ENCODE measurements around the gene TNFAIP8L1. TPM values are rescaled to one million over a fixed set of nuclear protein-coding genes. Genes with fewer than 3 reads are reported as not detected.

TNFAIP8L1 gene
- total RNA-seq, 1 donor from 2014 or later: 0.75 TPM

DNA sequence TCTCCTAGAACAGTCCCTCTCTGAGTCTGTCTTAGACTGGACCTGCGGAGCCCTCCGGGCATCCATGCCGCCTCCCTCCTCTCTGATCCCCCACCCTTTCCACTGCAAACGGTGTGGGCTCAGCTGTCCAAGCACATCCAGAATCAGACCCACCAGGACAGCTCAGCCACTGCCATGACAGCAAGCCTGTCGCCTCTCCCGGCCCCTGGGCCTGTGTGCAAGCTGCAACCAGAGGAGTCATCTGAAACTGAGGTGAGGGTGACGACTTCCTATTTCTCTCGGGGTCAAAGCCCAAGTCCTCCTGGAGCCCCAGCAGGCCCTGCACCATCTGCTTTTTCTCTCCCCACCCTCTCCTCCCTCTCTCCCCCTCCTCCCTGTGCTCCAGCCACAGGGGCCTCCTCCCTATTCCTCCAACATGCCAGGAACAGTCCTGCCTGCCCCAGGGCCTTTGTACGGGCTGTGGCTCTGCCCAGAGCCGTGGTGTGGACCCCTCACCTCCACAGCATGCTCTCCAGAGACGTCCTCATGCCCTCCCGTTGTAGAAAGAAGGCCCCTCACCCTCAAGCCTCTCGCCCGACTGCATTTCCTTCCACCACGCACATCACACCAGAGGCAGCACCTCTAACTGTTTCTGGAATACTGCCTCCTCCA, 54.3 kb downstream of the TNFAIP8L1 start:
- peaks cover 8% of the 10 kb centered on the region for H3K36me3 ChIP-seq (ENCODE audit: control insufficient read depth, insufficient read depth, low read length)
- no peaks in the 10 kb centered on the region for H3K27me3 ChIP-seq (ENCODE audit: control insufficient read depth, insufficient read depth, low read length)
- no peak for DNase-seq (ENCODE audit: low read depth)
- TF ChIP-seq, protein P1, sequence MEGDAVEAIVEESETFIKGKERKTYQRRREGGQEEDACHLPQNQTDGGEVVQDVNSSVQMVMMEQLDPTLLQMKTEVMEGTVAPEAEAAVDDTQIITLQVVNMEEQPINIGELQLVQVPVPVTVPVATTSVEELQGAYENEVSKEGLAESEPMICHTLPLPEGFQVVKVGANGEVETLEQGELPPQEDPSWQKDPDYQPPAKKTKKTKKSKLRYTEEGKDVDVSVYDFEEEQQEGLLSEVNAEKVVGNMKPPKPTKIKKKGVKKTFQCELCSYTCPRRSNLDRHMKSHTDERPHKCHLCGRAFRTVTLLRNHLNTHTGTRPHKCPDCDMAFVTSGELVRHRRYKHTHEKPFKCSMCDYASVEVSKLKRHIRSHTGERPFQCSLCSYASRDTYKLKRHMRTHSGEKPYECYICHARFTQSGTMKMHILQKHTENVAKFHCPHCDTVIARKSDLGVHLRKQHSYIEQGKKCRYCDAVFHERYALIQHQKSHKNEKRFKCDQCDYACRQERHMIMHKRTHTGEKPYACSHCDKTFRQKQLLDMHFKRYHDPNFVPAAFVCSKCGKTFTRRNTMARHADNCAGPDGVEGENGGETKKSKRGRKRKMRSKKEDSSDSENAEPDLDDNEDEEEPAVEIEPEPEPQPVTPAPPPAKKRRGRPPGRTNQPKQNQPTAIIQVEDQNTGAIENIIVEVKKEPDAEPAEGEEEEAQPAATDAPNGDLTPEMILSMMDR (IDR thresholded peaks at IDR 0.05; ENCODE audit: insufficient read depth, low read length, poor library complexity, severe bottlenecking): no peak
- H3K4me3 ChIP-seq (ENCODE audit: low read depth, low read length): no peak overlapping the region

DNA sequence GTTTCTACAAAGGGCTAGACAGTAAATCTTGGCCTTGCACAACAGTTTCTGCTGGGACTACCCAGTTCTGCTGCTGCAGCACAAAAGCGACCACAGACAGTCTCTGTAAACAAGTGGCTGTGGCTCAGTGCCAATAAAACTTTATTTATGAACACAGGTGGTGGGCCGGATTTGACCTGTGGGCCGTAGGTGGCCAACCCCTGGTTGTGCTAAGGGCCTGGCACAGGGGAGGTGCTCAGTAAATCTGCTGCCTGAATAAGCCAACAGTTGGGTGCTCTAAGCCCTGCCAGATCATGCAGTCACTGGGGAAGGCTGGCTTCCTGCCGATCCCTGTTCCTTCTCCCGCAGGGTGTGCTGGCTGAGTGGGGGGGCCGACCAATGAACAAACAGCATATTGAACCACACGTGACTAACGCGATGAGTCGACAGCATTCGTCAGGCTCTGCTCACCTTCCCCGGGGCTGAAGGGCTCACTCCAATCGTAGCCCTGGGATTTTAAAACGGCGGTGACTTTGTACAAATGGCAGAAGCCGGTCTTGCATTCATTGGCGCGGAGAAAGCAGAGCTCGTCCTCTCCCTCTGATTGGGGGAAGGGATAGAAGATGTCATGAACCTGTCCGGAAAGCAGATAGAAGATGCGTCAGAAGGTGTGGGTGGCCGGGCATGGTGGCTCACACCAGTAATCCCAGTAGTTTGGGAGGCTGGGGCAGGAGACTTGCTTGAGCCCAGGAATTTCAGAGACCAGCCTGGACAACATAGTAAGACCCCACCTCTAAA, 55.1 kb downstream of the TNFAIP8L1 start:
- H3K27me3 ChIP-seq (ENCODE audit: control insufficient read depth, insufficient read depth, low read length): no peaks in the 10 kb centered on the region
- H3K36me3 ChIP-seq (ENCODE audit: control insufficient read depth, insufficient read depth, low read length): peaks cover 8% of the 10 kb centered on the region
- H3K4me3 ChIP-seq (ENCODE audit: low read depth, low read length): no peak overlapping the region
- peak; percentile 90 for DNase-seq (ENCODE audit: low read depth)
- TF ChIP-seq, protein P1 (IDR thresholded peaks at IDR 0.05; ENCODE audit: insufficient read depth, low read length, poor library complexity, severe bottlenecking): no peak

DNA sequence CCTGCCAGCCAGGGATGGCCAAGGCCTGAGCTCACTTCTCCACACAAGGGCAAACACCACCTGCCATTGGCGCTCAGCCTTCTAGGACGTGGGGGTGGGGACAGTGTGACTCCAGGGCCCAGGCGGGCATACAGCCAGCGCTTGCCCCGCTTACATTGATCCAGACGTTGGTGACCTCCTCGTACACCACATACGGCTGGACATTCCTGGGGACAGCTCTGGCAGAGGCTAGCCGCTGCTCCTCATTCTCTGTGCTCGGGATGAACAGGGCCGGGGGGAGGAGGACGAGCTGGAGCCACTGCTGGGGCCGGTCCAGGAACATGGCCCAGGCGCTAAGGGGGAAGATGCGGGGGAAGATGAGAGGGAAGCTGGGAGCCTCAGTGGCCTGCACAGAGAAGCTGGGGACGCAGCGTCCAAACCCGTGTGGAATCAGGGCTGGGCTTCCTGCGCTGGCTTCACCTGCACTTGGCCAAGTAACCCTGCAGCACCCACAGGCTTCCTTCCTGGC, 56.0 kb downstream of the TNFAIP8L1 start:
- no peak for DNase-seq (ENCODE audit: low read depth)
- no peaks in the 10 kb centered on the region for H3K27me3 ChIP-seq (ENCODE audit: control insufficient read depth, insufficient read depth, low read length)
- no peak overlapping the region for H3K4me3 ChIP-seq (ENCODE audit: low read depth, low read length)
- peaks cover 8% of the 10 kb centered on the region for H3K36me3 ChIP-seq (ENCODE audit: control insufficient read depth, insufficient read depth, low read length)
- TF ChIP-seq, protein P1 (IDR thresholded peaks at IDR 0.05; ENCODE audit: insufficient read depth, low read length, poor library complexity, severe bottlenecking): no peak

DNA sequence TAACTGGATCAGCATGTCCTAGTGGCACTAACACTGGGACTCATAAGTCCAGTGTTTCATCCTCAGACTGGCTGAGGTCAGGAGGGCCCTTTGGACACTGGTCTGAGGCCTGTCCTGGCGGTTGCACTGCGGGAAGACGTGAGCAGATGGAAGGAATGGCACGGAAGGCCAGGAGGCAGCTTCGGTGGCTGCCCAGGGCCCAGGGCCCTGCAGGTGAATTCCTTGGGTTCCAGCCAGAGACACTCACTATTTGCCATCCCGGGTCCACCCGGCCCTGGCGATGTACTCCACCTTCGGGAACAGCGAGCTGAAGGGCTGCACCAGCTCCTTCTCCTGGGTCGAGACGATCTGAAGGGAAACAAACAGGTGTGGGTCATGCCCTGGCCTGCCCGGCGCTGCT, 58.0 kb downstream of the TNFAIP8L1 start:
- peaks cover 7% of the 10 kb centered on the region for H3K36me3 ChIP-seq (ENCODE audit: control insufficient read depth, insufficient read depth, low read length)
- DNase-seq (ENCODE audit: low read depth): no peak

DNA sequence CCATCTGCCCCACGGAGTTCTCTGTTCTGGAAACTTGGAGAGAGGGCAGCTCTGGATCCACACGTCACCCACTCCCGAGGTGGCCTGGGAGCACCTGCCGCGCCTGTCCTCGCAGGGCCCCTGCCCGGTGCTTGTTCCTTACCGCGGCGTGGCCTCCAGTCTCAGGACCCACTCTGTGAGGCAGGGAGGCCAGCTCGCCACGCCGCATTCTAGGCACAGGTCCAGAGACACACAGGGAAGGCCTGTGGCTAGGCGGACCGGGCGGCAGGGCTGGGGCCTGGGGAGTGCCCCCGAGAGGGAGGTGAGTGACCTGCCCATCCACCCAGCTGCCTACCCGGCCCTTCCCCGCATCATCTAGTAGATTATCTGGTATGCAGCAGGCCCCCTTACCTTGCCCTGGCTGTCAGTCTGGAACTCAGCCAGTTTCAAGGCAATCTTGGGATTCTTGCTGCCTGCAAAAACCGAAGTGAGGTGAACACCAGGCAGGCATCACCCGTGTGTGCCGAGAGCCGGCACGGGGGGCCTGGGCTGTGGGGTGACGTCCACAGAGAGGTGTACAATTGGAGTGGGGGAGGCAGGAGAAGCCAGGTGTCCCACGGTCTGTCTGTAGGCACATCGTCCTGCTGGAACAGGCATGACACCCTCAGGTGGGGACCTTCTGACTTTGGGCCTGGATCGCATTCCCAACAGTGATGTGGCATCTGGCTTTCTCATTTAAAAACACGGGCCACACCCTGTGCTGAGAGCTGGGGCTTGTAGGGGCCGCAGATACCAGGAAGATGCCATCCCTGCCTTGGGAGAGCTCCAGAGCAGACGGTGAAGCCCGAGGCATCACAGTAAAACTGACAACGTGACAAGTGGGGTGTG, 60.7 kb downstream of the TNFAIP8L1 start:
- TF ChIP-seq, protein P1 (IDR thresholded peaks at IDR 0.05; ENCODE audit: insufficient read depth, low read length, poor library complexity, severe bottlenecking): no peak
- H3K36me3 ChIP-seq (ENCODE audit: control insufficient read depth, insufficient read depth, low read length): peaks cover 3% of the 10 kb centered on the region
- H3K4me3 ChIP-seq (ENCODE audit: low read depth, low read length): no peak overlapping the region
- no peaks in the 10 kb centered on the region for H3K27me3 ChIP-seq (ENCODE audit: control insufficient read depth, insufficient read depth, low read length)
- no peak for DNase-seq (ENCODE audit: low read depth)

More for the DNA sequence above, 58.0 kb downstream of the TNFAIP8L1 start:
- TF ChIP-seq, protein P1 (IDR thresholded peaks at IDR 0.05; ENCODE audit: insufficient read depth, low read length, poor library complexity, severe bottlenecking): no peak
- no peaks in the 10 kb centered on the region for H3K27me3 ChIP-seq (ENCODE audit: control insufficient read depth, insufficient read depth, low read length)
- H3K4me3 ChIP-seq (ENCODE audit: low read depth, low read length): no peak overlapping the region
